Activated CD8-positive, alpha-beta memory T cell treated with anti-CD3 and anti-CD28 coated beads for 24 hours (primary cell): ENCODE measurements around the gene OSBPL8.
A peak's percentile ranks its signal among the peaks of the same experiment; 100 is the strongest.
"Not testable (repeated sequence)": the region's sequence is repeated elsewhere in the genome, so short reads cannot be mapped to it uniquely, and the experiment has no call there.

Experiments used
- DNase-seq: peaks from one replicate; pipeline ENCODE4 v3.0.0-alpha.2; 2020

OSBPL8 gene

DNA sequence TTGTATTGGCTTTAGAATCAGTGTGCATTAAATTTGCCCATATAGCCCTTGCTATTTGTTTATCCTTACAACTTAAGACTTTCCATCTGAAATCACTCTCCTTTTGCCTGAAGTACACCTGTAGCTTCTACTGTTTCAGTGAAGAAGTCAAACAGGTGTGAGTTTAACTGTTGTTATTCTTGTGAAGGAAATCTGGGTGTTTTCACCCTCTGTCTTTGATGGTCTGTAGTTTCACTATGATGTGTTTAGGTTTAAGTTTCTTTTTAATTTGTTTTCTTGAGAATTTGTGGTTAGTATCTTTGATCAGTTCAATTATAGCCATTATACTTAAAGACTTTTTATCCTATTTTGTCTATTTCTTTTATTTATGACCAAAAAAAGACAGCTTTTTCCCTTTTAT is 142.5 kb downstream of the OSBPL8 start:
- DNase-seq = no peak

DNA sequence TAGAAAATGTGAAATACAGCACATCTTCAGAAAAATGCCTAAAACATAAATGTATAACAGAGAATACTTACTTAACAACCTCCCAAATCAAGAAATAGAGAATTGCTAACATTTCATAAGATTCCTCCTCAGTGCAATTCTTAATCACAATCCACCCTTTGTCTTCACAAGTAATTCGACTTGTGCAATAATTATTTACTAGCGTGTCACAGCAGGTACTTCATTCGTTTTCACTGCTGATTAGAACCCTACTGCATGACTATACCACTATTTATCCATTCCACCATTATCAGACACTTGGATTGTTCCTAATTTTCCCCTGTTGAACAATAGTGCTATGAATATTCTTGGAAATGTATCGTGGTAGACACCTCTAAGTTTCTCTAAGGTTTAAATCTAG is 146.4 kb downstream of the OSBPL8 start:
- no peak for DNase-seq

DNA sequence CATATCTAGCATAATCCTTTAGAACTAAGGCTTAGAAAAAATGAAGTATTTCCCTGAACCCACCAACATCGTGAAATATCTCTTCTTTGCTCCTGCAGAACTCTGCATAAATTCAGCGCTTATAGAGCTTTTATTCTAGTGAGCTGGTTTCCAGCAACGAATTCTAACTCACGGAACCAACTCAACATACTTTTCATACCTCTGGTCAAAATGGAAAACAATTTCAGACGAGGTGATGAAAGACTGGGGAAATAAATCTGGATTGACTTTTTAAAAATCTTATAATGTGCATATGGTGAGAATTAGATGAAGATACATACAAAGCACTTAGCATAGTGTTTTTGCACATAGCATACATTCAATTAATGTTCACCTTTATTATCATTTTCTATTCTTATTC is 148.8 kb downstream of the OSBPL8 start:
- DNase-seq = no peak

DNA sequence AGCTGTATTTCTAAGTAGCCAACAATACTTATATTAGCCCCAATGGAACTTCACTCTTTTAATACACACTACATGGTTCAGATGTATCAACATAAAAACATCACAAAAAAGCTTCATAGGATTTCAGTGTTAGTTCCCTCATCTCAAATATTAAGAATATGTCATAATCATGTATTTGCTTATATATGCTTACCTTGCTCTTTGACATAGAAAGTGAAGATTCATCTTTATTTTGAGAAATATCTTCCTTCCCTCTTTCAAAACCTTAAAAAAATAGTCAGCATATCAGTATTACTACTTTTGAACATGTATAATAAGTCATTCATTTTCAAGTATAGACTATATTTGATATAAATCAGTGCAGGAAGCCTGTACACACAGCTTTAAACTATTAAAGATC is 149.2 kb downstream of the OSBPL8 start:
- DNase-seq = no peak

DNA sequence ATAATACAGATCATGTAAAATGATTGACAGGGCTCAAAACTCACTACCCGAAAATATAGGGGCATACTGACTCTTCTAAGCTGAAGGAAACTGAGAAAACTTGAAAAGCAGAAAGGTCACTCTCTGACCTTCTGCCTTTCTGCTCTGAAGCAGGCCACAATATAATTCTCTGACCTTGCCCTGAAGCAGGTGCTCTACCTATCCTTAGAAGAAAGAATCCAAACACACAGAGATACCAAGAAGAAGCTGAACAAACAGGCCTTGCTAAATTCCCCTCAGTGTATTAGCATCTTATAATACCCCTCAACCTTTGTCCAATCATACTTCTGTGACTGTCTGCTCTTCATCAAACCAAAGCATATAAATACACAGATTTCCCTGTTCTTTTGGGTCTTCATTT is 150.5 kb downstream of the OSBPL8 start:
- no peak for DNase-seq

DNA sequence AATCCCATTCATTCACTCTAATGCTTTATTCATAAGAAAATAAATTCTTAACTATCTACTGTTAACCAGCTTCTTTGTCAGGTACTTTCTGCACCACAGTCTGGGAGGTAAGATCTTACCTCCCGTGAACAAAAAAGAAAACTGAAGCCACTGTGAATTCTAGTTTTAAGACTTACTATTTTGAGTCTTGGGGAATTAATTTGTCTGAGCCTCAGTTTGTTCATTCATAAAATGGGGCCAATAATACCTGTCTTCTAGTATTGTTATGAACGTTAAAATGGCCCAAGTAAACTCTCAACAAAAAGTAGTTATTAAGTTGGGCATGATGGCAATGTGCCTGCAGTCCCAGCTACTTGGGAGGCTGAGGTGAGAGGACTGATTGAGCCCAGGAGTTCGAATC is 151.9 kb downstream of the OSBPL8 start:
- no peak for DNase-seq

DNA sequence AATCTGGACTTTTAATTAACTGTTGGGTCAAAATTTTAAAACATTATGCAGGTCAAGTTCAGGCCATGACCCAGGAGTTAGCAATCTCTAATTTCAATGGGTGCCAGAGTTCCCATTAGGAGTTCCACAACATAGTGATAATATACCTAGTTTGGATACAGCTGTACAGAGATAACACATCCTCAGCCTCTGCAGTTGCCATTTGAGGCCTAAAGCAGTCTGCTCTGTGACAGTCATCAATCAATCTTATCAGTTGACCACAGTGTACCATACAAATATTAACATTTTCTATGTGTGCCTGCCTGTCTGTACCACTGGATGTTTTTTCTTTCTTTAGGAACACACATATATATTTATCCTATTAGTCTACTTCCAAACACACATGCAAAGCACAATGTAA is 157.3 kb downstream of the OSBPL8 start:
- DNase-seq = no peak

DNA sequence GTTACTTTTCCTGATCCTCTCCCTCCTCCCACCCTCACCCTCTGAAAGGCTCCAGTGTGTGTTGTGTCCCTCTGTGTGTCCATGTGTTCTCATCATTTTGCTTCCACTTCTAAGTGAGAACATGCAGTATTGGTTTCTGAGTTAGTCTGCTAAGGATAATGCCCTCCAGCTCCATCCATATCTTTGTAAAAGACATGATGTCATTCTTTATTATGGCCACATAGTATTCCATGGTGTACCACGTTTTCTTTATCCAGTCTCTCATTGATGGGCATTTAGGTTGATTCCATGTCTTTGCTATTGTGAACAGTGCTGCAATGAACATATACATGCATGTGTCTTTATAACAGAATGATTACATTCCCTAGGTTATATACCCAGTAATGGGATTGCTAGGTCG is 159.4 kb downstream of the OSBPL8 start:
- DNase-seq = no peak

DNA sequence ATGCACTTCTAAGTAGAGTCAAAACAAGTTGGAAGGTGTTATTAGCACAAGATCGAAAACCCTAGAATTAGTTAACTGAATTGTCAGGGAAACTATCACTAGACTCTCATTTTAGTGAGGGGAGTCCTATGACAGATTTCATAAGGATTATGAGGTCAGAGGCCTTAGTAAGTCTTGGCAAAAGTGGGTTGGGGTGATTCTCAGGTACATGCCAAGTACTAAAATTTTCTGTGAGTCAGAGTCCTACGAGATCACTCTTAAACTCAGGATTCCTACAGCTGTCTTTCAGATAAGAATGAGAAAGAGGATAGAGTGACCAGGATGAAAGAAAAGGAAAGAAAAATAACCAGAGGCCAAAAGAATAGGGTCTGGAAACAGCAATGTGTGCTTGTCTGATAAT is 160.5 kb downstream of the OSBPL8 start:
- DNase-seq = no peak

DNA sequence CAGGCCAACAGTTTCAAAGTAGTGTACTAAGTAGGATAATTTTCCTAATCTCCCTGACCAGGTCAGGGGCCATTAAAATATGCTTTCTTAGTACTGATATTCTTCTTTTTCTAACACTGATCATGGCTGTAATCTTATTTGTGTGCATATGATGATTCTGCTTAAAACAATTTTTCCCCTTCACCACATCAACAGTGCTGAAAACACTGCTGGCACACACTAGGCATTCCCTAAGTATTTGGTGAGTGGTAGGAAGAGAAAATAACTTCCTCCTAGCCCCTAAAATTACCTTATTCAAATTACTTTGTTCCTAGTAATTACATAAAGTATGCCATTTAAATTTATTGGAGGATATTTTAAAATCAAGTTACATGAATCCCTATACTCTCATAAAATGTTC is 161.5 kb downstream of the OSBPL8 start:
- no peak for DNase-seq

DNA sequence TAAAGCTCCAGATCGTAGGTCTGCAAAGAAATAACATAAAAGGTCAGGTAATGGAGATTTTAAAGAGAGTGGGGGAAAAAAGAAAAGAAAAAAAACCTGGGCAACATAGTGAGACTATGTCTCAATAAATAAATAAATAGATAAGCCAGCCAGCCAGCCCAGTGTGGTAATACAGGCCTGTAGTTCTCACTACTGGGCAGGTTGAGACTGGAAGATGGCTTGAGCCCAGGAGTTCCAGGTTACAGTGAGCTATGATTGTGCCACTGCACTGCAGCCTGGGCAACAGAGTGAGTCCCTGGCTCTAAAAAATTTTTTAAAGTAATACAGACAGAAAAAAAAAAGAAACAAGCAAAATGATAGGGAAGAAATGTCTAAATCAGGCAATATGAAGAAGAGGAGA is 168.1 kb downstream of the OSBPL8 start:
- DNase-seq = no peak

DNA sequence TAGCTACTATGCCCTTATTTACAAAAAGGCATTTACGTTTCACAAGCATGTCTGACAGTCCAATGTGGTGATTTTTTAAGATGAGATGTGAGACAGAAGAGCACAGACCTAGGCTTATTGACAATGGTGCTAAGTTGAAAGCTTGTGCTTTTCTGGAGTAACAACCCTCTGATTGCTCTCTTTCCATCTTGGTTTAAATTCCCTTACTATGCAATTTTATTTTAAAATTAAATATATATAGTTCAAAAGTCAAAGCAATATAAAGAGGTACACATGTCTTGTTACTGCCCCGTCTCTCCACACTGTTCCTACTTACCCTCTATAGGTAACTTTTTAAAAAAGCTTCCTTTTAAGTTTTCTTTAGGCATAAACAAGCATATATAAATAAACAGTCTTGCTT is 172.0 kb downstream of the OSBPL8 start:
- DNase-seq = no peak

DNA sequence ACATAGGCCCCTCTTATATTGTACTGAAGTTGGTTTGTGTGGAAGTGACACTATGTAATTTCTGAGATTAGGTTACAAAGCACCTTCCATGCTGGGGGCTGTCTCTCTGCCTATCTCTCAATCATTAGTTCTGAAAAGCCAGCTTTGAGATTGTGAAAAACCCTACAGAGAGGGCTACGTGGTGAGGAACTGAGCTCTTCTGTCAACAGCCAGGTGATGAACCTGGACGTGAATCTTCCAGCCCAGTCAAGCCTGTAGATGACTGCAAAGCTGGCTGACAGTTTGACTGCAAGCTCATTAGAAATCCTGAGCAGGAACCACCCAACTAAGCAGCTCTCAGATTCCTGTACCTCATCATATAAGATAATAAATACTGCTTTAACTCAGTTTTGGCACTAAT is 175.0 kb downstream of the OSBPL8 start:
- DNase-seq = no peak

DNA sequence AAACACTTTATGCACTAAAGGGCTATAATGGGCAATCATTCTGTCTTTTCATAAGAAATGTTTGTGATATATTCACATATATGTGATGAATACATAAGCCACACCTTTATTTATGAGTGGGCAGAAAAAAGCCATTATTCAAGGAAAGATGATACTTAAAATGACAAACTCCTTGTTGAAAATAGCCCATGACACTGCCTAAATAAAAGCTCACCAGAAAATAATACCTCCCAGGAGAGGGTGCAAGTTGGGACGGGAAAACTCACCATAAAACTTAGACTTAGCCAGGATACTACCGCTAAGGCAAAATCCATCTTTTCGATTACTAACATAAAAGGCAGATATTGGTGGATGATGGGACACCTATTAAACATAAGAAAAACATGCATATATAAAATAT is 175.6 kb downstream of the OSBPL8 start:
- DNase-seq = no peak

DNA sequence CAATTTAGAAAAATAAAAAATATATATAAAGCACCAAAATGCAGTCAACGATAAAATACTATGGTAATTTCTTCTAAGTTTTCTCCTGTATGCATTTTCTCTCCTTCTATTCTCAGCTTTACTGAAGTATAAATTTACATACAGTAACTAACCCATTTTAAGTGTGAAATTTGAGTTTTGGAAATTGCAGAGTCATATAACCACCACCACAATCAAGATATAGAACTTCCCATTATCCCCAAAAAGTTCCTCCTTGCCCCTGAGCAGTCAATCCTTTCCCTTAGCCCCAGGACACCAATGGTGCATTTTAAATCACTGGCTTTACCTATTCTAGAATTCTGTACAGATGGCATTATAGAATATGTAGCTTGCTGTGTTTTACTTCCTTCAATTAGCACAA is 180.3 kb downstream of the OSBPL8 start:
- DNase-seq = no peak

DNA sequence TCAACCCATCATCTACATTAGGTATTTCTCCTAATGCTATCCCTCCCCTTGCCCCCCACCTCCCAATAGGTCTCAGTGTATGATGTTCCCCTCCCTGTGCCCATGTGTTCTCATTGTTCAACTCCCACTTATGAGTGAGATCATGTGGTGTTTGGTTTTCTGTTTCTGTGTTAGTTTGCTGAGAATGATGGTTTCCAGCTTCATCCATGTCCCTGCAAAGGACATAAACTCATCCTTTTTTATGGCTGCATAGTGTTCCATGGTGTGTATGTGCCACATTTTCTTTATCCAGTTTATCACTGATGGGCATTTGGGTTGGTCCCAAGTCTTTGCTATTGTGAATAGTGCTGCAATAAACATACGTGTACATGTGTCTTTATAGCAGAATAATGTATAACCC is 182.7 kb downstream of the OSBPL8 start:
- DNase-seq = not testable (repeated sequence)

DNA sequence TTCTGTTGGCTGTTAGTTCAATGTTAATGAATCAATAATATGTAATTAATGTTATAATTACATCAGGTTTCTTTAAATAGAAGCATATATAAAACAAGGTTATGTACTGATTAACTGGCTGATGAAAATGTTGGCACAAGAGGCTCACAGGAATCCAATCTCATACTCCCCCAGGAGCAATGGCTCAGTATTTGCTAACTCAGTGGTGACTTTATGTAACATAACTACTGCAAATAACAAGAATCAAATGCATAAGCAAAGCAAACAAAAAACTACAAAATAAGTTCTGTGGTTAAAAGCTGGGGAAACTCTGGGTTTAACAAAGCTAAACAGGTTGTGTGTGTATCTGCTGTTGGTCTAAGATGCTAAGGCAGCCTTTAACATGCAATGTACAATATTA is 183.6 kb downstream of the OSBPL8 start:
- no peak for DNase-seq

DNA sequence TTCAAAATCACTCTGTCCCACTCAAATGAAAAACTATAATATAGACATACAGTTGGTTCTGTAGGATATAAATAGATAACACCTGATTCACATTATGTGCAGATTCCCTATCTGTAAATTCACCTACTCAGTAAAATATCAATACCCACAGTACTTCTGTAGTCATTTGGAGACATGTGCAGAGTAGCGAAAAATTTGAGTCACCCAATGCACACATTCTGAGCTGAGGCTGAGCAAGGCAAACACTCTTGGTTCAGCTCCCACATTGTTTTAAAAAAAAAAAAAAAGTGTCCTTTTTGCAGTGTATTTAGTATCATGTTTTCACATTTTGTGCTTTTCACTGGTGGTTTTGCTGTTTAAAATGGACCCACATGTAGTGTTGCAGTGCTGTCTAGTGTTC is 184.1 kb downstream of the OSBPL8 start:
- no peak for DNase-seq

DNA sequence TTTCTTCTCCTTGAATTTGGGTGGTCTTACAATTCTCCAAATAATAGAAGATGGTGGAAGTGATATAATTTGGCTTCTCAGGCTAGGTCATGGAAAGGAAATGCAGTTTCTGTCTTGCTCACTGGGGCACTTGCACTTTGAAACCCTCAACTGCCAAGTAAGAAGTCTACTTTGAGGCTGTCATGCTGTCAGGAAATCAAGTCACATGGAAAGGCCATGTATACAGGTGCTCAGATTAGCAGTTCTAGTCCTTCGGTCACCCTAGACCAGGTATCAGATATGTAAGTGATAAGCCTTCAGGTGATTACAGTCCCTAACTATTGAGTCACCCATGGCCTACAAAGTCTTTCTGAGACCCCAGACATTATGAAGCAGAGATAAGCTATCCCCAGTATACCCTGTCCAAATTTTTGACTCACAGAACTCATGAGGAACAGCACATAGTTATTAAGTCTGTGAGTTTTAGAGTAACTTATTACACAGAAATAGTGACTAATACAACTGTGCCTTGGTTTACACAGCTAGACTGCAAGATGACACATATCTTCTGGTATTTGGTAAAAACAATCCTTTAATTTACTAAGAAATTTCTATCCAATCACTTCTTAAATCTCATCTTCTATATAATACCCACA is 185.1 kb downstream of the OSBPL8 start:
- no peak for DNase-seq

DNA sequence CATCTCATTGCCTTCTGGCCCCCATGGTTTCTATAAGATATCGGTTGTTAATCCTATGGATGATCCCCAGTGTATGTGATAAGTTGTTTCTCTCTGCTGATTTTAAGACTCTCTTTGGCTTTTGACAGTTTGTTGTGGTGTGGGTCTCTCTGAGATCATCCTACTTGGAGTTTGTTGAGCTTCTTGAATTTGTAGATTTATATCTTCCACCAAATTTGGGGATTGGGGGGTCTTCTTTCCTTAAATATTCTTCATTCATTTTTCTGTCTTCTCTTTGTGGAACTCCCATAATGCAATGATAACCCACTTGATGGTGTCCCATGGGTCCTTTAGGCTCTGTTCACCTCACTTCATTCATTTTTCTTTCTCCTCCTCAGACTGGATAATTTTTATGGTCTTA is 191.3 kb downstream of the OSBPL8 start:
- DNase-seq = no peak

DNA sequence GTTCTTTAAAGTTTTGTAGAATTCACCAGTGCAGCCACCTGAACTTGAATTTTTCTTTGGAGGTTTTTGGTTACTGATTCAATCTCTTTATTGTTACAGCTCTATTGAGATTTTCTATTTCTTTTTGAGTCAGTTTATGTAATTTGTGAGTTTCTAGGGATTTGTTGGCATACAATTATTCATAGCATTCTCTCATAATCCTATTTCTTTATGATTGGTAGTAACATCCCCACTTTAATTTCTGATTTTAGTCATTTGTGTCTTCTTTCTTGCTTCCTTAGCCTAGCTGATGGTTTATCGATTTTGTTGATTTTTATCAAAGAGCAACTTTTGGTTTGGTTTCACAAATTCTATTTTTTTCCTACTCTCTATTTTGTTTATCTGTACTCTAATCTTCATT is 193.4 kb downstream of the OSBPL8 start:
- no peak for DNase-seq

DNA sequence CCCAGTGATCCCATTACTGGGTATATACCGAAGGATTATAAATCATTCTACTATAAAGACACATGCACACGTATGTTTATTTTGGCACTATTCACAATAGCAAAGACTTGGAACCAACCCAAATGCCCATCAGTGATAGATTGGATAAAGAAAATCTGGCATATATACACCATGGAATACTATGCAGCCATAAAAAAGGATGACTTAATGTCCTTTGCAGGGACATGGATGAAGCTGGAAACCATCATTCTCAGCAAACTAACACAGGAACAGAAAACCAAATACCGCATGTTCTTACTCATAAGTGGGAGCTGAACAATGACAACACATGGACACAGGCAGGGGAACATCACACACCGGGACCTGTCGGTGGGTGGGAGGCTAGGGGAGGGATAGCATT is 195.4 kb downstream of the OSBPL8 start:
- not testable (repeated sequence) for DNase-seq

DNA sequence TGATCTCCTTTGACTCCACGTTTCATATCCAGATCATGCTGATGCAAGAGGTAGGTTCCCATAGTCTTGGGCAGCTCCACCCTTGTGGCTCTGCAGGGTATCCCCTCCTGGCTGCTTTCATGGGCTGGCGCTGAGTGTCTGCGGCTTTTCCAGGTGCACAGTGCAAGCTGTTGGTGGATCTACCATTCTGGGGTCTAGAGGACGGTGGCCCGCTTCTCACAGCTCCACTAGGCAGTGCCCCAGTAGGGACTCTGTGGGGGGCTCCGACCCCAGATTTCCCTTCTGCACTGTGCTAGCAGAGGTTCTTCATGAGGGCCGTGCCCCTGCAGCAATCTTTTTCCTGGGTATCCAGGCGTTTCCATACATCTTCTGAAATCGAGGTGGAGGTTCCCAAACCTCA is 199.3 kb downstream of the OSBPL8 start:
- no peak for DNase-seq

DNA sequence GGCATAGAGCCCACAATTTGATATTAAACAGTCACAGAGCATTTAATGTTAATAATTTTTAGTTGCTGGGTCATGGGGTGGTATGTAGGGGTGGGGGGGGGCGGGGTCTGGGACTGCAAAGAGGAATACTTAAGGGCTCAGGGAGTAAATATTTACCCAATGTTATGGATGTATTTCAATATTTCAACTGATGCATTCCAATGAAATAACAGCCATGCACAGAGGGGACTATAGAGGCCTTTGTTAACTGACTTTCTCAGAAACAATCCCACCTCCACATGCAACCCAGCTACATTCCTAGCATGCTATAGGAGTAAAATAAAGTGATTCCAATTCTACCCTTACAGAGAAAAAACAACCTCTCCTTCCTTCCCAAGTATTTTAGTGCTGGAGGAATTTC is 203.5 kb downstream of the OSBPL8 start:
- DNase-seq = no peak

DNA sequence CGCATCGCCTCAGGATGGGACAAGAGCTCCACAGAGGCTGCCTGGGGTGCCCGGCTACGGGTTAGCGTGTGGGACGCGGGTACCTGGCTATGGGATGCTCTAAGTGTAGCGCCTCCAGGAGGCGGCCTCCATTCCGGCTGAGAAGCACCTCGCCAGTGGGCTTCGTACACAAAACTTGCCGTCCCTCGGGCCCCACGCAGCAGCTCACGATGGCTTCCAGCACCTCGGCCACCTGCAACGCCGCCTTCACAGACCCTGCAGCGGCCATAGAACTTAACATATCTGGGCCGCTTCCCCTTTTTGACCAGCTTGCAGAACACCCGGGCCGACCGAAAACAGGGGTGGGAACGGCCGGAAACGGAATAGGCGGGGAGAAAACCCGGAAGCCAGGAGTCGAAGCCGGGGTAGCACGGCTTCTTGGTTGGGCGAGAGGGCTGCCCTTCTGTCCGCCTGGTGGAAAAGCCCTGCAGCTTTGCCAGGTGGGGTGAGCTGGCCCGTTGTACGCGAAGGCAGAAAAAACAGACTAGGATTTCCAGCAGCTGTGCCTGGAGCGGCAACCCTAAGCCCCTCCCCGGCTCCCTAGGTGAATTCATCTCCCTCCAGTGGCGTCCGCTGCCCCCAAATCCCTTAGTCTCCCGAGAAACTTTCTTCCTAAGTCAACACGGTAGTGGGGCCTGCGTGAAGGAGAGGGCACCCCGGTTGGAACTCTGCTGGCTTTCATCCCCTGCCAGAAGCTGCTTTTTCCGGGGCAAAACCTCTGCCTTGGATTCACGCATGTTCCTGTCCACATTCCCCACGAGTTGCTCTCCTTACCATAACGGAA is 211.3 kb downstream of the OSBPL8 start, which contains the start of gene BBS10:
Gene BBS10 (minus strand): TSS at position 337 of the 823 bp plus-strand sequence. CDS start 57 bp downstream, at position 280.
- peak; percentile 92 for DNase-seq
